GM21576 (cell line): ENCODE data around the gene SLC6A7.

Experiments
- ATAC-seq: cut with Tn5 transposase; IDR thresholded peaks from one replicate; pipeline ENCODE4 v1.9.1; 2021; ENCODE audit warnings: mild to moderate bottlenecking, moderate library complexity; ENCODE audit not compliant: unreplicated experiment

The SLC6A7 gene

GRCh38 chr5:150256410-150257064 is 66.7 kb downstream of the SLC6A7 start:
- no peak for ATAC-seq

GRCh38 chr5:150257424-150257823 is 67.6 kb downstream of the SLC6A7 start:
- ATAC-seq, result no peak

- ATAC-seq, result no peak
These were observed 68.3 kb downstream of the SLC6A7 start for GRCh38 chr5:150258130-150258529.
